HepG2 (cell line): Measurements from ENCODE around the gene PLCB1. TPM values are rescaled to one million over a fixed set of nuclear protein-coding genes. Genes with fewer than 3 reads are reported as not detected.

Source experiments
- FOXP1 ChIP-seq, 2 experiments: fragments of 450-650 bp in 1 of 2; IDR thresholded peaks; 2 replicates each; pipeline ENCODE4 v1.6.1; 2017 to 2018; ENCODE audit warnings: antibody characterized with exemption in 1 of 2
- KAT7 ChIP-seq: IDR thresholded peaks from 2 replicates; pipeline ENCODE4 v1.6.1; 2018; ENCODE audit warnings: borderline replicate concordance, missing compliant biosample characterization
- NKX3-1 ChIP-seq: sonication (generic); formaldehyde crosslinking; IDR thresholded peaks from 2 replicates; pipeline ENCODE4 v1.5.0; 2020; ENCODE audit warnings: missing genetic modification reagents
- NR2C2 ChIP-seq: sonication (generic); formaldehyde crosslinking; IDR thresholded peaks from 2 replicates; pipeline ENCODE4 v1.4.0; 2020; ENCODE audit warnings: missing genetic modification reagents, mild to moderate bottlenecking, moderate library complexity, borderline replicate concordance
- PPARG ChIP-seq: conservative IDR thresholded peaks from 2 replicates; pipeline ENCODE4 v1.6.1; 2016; ENCODE audit warnings: missing biosample characterization, missing genetic modification reagents
- RAD51 ChIP-seq: fragments of 450-650 bp; IDR thresholded peaks from 2 replicates; pipeline ENCODE4 v1.6.1; 2016; ENCODE audit warnings: borderline replicate concordance
- YY1 ChIP-seq: IDR thresholded peaks from 2 replicates; pipeline ENCODE4 v1.6.1; 2011; ENCODE audit warnings: low read length, low read depth, moderate library complexity, mild to moderate bottlenecking; ENCODE audit not compliant: insufficient read depth, insufficient replicate concordance
- ZNF24 ChIP-seq: fragments of 450-650 bp; IDR thresholded peaks from 2 replicates; pipeline ENCODE4 v1.6.1; 2017; ENCODE audit warnings: antibody characterized with exemption, mild to moderate bottlenecking
- ZNF253 ChIP-seq: sonication (generic); formaldehyde crosslinking; IDR thresholded peaks from 2 replicates; pipeline ENCODE4 v1.8.0; 2022; ENCODE audit warnings: mild to moderate bottlenecking, missing genetic modification reagents, borderline replicate concordance
- ZNF263 ChIP-seq: sonication (generic); formaldehyde crosslinking; IDR thresholded peaks from 2 replicates; pipeline ENCODE4 v1.4.0; 2020; ENCODE audit warnings: missing genetic modification reagents
- ZNF264 ChIP-seq: sonication (generic); formaldehyde crosslinking; IDR thresholded peaks from 2 replicates; pipeline ENCODE4 v1.4.0; 2020; ENCODE audit warnings: missing genetic modification reagents
- ZNF3 ChIP-seq: IDR thresholded peaks from 2 replicates; pipeline ENCODE4 v1.7.0; 2017; ENCODE audit warnings: inconsistent platforms
- ZNF441 ChIP-seq: sonication (generic); formaldehyde crosslinking; IDR thresholded peaks from 2 replicates; pipeline ENCODE4 v1.7.0; 2021; ENCODE audit warnings: missing genetic modification reagents, borderline replicate concordance
- ZNF782 ChIP-seq: sonication (generic); formaldehyde crosslinking; IDR thresholded peaks from 2 replicates; pipeline ENCODE4 v1.4.0; 2020; ENCODE audit warnings: missing genetic modification reagents, mild to moderate bottlenecking, borderline replicate concordance
- ZNF879 ChIP-seq: sonication (generic); formaldehyde crosslinking; IDR thresholded peaks from 2 replicates; pipeline ENCODE4 v1.8.1; 2023; ENCODE audit warnings: missing genetic modification reagents
- ZSCAN22 ChIP-seq: sonication (generic); formaldehyde crosslinking; IDR thresholded peaks from 2 replicates; pipeline ENCODE4 v1.4.0; 2020; ENCODE audit warnings: mild to moderate bottlenecking, missing genetic modification reagents
- polyA plus RNA-seq, 8 experiments: library from polyadenylated mRNA; depleted of rRNA in 3 of 8; stranded (reverse) in 7 of 8; unstranded in 1 of 8; fragments of >200 nt; fragmentation: Illumina TruSeq in 4 of 8; extraction: Trizol in 4 of 8; gene quantifications; 2 replicates each; pipeline versions ENCODE4 v1.2.1 to v1.2.3, GENCODE V29; 2011 to 2016; ENCODE audit warnings: low read depth in 4 of 8, missing spikeins in 1 of 8, mixed read lengths in 1 of 8; ENCODE audit not compliant: insufficient read depth in 1 of 8
- total RNA-seq, 5 experiments: library from RNA; depleted of rRNA; stranded (reverse); fragments of >200 nt; fragmentation: Illumina TruSeq; extraction: Trizol; gene quantifications; 2 replicates each; pipeline ENCODE4 v1.2.3, GENCODE V29; 2016; ENCODE audit warnings: low read depth in 1 of 5
- TF ChIP-seq, protein P1 (sequence below): sonication (generic); formaldehyde crosslinking; IDR thresholded peaks from one replicate; pipeline ENCODE4 v1.5.1; 2020; ENCODE audit warnings: mild to moderate bottlenecking, missing genetic modification reagents; ENCODE audit errors: not compliant biosample characterization
- TF ChIP-seq, protein P2 (sequence below): sonication (generic); formaldehyde crosslinking; IDR thresholded peaks from 2 replicates; pipeline ENCODE4 v1.8.0; 2022; ENCODE audit warnings: mild to moderate bottlenecking, missing genetic modification reagents, borderline replicate concordance
- TF ChIP-seq, protein P3 (sequence below): sonication (generic); formaldehyde crosslinking; IDR thresholded peaks from 2 replicates; pipeline ENCODE4 v1.4.0; 2020; ENCODE audit warnings: mild to moderate bottlenecking, missing genetic modification reagents

Gene PLCB1
- total and polyA plus RNA-seq, 2 of the 13 experiments (the other 11 are each of a cell fraction or from before 2014, with no cell fraction given) = 42.4 to 55.9 TPM

DNA sequence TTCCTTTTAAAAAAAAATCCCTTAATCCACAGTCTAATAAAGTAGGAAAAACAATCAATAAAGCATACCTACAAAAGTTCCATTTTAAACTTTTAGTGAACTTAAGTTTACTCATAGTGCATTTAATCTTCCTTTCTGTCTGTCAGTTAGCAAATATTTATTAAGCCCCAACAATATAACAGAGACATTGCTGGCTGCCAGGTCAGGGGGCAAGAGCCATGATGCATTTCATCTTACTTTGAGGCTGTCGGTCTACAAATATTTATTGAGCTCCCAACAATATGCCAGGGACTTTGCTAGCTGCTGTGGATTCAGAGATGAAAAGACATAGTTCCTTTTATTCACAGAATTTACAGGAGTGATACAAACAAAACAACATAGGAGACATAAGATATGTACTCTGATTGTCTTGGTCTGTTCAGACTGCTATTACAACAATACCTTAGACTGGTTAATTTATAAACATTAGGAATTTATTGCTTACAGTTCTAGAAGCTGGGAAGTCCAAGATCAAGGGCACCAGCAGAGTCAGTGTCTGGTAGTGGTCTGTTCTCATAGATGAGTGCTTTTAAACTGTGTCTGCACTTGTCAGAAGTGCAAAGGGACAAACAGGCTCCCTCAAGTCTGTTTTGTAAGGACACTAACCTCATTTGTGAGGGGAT, 118.6 kb downstream of the PLCB1 start (continued):
- TF ChIP-seq, protein P1, sequence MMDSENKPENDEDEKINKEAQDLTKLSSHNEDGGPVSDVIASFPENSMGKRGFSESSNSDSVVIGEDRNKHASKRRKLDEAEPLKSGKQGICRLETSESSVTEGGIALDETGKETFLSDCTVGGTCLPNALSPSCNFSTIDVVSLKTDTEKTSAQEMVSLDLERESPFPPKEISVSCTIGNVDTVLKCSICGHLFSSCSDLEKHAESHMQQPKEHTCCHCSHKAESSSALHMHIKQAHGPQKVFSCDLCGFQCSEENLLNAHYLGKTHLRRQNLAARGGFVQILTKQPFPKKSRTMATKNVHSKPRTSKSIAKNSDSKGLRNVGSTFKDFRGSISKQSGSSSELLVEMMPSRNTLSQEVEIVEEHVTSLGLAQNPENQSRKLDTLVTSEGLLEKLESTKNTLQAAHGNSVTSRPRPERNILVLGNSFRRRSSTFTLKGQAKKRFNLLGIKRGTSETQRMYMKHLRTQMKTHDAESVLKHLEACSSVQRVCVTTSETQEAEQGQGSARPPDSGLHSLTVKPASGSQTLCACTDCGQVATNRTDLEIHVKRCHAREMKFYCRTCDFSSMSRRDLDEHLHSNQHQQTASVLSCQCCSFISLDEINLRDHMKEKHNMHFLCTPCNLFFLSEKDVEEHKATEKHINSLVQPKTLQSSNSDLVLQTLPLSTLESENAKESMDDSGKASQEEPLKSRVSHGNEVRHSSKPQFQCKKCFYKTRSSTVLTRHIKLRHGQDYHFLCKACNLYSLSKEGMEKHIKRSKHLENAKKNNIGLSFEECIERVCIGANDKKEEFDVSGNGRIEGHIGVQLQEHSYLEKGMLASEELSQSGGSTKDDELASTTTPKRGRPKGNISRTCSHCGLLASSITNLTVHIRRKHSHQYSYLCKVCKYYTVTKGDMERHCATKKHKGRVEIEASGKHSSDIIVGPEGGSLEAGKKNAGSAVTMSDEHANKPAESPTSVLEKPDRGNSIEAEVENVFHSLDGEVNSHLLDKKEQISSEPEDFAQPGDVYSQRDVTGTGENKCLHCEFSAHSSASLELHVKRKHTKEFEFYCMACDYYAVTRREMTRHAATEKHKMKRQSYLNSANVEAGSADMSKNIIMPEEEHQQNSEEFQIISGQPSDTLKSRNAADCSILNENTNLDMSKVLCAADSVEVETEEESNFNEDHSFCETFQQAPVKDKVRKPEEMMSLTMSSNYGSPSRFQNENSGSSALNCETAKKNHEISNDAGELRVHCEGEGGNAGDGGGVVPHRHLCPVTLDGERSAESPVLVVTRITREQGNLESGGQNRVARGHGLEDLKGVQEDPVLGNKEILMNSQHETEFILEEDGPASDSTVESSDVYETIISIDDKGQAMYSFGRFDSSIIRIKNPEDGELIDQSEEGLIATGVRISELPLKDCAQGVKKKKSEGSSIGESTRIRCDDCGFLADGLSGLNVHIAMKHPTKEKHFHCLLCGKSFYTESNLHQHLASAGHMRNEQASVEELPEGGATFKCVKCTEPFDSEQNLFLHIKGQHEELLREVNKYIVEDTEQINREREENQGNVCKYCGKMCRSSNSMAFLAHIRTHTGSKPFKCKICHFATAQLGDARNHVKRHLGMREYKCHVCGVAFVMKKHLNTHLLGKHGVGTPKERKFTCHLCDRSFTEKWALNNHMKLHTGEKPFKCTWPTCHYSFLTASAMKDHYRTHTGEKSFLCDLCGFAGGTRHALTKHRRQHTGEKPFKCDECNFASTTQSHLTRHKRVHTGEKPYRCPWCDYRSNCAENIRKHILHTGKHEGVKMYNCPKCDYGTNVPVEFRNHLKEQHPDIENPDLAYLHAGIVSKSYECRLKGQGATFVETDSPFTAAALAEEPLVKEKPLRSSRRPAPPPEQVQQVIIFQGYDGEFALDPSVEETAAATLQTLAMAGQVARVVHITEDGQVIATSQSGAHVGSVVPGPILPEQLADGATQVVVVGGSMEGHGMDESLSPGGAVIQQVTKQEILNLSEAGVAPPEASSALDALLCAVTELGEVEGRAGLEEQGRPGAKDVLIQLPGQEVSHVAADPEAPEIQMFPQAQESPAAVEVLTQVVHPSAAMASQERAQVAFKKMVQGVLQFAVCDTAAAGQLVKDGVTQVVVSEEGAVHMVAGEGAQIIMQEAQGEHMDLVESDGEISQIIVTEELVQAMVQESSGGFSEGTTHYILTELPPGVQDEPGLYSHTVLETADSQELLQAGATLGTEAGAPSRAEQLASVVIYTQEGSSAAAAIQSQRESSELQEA (CRISPR knock-in tag) = no peak
- TF ChIP-seq NKX3-1 (CRISPR knock-in tag) (peak; percentile 71), ZSCAN22 (CRISPR knock-in tag) (no peak), ZNF441 (CRISPR knock-in tag) (no peak), FOXP1 (IDR thresholded peaks at IDR 0.05) (peak; percentile 80), FOXP1 (CRISPR knock-in tag; IDR thresholded peaks at IDR 0.05) (peak; percentile 99), NR2C2 (CRISPR knock-in tag) (peak; percentile 88), ZNF253 (CRISPR knock-in tag) (no peak), ZNF264 (CRISPR knock-in tag) (no peak), PPARG (CRISPR knock-in tag) (peak; percentile 94), ZNF782 (no peak), ZNF263 (CRISPR knock-in tag) (no peak), ZNF24 (peak; percentile 50; the same call in 1 of the 2 replicates), YY1 (no peak), ZNF3 (CRISPR knock-in tag) (no peak; the same call in 1 of the 2 replicates), KAT7 (peak; percentile 62; the same call in 1 of the 2 replicates), ZNF879 (CRISPR knock-in tag) (no peak), RAD51 (no peak)
- TF ChIP-seq, protein P2, sequence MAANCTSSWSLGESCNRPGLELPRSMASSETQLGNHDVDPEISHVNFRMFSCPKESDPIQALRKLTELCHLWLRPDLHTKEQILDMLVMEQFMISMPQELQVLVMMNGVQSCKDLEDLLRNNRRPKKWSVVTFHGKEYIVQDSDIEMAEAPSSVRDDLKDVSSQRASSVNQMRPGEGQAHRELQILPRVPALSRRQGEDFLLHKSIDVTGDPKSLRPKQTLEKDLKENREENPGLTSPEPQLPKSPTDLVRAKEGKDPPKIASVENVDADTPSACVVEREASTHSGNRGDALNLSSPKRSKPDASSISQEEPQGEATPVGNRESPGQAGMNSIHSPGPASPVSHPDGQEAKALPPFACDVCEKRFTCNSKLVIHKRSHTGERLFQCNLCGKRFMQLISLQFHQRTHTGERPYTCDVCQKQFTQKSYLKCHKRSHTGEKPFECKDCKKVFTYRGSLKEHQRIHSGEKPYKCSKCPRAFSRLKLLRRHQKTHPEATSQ (CRISPR knock-in tag) = peak; percentile 90; the same call in 1 of the 2 replicates
- TF ChIP-seq, protein P3, sequence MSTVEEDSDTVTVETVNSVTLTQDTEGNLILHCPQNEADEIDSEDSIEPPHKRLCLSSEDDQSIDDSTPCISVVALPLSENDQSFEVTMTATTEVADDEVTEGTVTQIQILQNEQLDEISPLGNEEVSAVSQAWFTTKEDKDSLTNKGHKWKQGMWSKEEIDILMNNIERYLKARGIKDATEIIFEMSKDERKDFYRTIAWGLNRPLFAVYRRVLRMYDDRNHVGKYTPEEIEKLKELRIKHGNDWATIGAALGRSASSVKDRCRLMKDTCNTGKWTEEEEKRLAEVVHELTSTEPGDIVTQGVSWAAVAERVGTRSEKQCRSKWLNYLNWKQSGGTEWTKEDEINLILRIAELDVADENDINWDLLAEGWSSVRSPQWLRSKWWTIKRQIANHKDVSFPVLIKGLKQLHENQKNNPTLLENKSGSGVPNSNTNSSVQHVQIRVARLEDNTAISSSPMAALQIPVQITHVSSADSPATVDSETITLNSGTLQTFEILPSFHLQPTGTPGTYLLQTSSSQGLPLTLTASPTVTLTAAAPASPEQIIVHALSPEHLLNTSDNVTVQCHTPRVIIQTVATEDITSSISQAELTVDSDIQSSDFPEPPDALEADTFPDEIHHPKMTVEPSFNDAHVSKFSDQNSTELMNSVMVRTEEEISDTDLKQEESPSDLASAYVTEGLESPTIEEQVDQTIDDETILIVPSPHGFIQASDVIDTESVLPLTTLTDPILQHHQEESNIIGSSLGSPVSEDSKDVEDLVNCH (CRISPR knock-in tag) = no peak
